ENCODE results near the gene UBXN6. TPM values are rescaled to one million over a fixed set of nuclear protein-coding genes. Genes with fewer than 3 reads are reported as not detected.

UBXN6 gene
- total RNA-seq, 1 experiment from 2014 or later: 76.5 TPM

DNA sequence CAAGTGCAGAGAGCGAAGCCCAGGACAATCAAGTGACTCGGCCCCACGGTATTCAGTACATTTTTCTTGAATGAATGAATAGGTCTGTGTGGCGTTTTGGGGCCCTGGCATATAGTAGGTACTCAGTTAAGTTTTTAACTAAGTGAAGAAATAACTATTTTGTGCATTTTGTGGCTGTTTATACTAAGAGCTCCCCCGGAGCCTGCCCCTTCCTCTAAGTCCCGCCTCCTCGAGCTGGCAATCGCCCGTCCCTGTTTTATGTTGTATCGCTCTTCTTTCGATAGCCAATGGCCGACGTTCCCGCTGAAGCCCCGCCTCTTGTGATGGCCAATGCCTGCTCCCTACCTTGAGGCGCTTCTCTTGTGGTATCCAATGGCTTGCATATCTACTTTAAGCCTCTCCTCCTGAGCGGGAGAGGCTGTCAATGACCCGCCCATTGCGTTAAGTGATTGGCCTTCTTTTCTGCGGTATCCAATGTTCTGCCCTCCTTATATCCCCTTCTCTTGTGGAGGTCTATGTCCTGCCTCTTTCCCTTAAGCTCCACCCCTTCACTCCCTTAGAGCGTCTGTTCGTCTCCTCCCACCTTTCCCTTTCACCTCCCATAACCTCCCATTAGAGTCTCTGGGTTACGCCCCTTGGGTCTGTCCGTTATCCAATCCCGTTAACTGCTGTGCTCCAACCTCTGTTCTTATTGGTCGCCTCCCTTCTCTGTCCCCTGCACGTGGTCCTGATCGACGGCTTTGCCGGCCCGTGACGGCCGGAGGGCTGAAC lies 14.0 kb upstream of the UBXN6 start (continued):
- TF ChIP-seq CTCF (IDR thresholded peaks at IDR 0.05 in 2 of 3, conservative IDR thresholded peaks at IDR 0.05 in 1 of 3; ENCODE audit: borderline replicate concordance in 1 of 3, insufficient read depth in 1 of 3, low read depth in 2 of 3, low read length in 2 of 3) (no peak), CEBPB (IDR thresholded peaks at IDR 0.05; ENCODE audit: low read depth) (no peak), EZH2 (IDR thresholded peaks at IDR 0.05) (no peak)

DNA sequence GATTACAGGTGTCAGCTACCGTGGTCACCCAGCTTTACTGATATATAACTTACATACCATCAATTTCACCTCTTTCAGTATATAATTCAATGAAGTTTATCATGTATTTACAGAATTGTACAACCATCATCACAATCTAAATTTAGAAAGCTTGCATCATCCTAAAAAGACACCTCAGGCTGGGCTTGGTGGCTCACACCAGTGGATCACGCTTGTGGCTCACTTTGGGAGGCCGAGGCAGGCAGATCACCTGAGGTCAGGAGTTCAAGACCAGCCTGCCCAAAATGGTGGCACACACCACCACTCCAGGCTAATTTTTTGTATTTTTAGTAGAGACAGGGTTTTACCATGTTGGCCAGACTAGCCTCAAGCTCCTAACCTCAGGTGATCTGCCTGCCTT lies 10.2 kb upstream of the UBXN6 start:
- no peak overlapping the region for H3K4me2 ChIP-seq (ENCODE audit: low read length)
- no TSS peak for BruUV-seq (replicated peaks)
- peaks cover 5% of the 10 kb centered on the region for H3K79me2 ChIP-seq (ENCODE audit: insufficient read depth, low read length)
- POLR2A ChIA-PET: no interaction called here
- H3K27ac ChIP-seq (ENCODE audit: low read depth, low read length): no peak overlapping the region
- H3K4me3 ChIP-seq (replicated peaks in 1 of 2; ENCODE audit: low read depth in 1 of 2, low read length in 2 of 2): no peak overlapping the region
- H3K9me2 ChIP-seq (ENCODE audit: insufficient read depth): no peaks in the 10 kb centered on the region
- TF ChIP-seq SP1 (IDR thresholded peaks at IDR 0.05; ENCODE audit: low read depth) (no peak), ZNF274 (IDR thresholded peaks at IDR 0.05; ENCODE audit: low read depth, low read length) (no peak)
- peaks cover 7 to 16% of the 10 kb centered on the region in 2 experiments for H3K4me1 ChIP-seq (ENCODE audit: control insufficient read depth in 1 of 2, insufficient read depth in 2 of 2, low read length in 2 of 2)
- no peaks in the 10 kb centered on the region for H3K36me3 ChIP-seq (ENCODE audit: control insufficient read depth in 1 of 2, insufficient read depth in 2 of 2, low read length in 2 of 2)
- H2AFZ ChIP-seq (ENCODE audit: low read depth, low read length, poor library complexity, severe bottlenecking): no peak overlapping the region
- DNase-seq (ENCODE audit: low read depth, low spot score): no peak
- RAD21 ChIA-PET (ENCODE audit: low non-redundant PET in 1 of 2, low total read pairs in 2 of 2, uncharacterized antibody in 2 of 2, unreplicated experiment in 2 of 2): no interaction called here
- H4K20me1 ChIP-seq (ENCODE audit: insufficient read depth): no peaks in the 10 kb centered on the region
- ATAC-seq: no peak
- H3K27me3 ChIP-seq (ENCODE audit: insufficient read depth, low read length): no peaks in the 10 kb centered on the region
- intact Hi-C loops (cut with micrococcal nuclease): no loop called here
- no peaks in the 10 kb centered on the region for H3K9me3 ChIP-seq (ENCODE audit: control insufficient read depth in 1 of 2, insufficient read depth in 1 of 2, low read depth in 1 of 2, low read length in 2 of 2)
- CTCF ChIA-PET: interaction anchor here (1.1 kb wide), 1 partner anchor 55 kb away, joined by 3 read pairs; no protein-coding TSS in a partner anchor
- H3K9ac ChIP-seq (ENCODE audit: low read length): no peak overlapping the region
